Measurements from ENCODE around the gene NEK6.

DNA sequence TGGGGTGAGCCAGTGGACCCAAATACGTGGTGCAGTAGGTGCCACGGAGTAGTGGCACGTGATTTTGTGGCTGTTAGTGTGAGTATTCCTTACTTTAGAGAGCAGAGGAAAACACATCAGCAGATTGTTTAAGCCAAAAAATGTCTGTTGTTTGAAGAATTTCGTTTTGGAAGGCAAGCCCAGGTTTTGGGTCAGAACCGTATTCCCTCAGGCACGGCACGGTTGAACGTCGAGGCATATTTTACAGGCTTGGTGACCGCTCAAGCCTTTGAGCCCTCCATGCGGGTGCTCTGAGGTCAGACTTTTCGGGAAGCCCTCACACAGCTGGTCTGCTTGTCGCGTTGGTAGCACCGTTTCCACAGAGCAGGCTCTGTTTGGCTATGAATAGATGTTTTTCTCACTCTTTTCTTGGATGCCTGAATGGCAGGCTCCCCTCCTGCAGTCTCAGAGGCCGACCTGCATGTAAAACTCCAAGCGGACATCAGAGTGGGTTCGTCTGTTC, 27.2 kb downstream of the NEK6 start:
- TF ChIP-seq, protein P1, sequence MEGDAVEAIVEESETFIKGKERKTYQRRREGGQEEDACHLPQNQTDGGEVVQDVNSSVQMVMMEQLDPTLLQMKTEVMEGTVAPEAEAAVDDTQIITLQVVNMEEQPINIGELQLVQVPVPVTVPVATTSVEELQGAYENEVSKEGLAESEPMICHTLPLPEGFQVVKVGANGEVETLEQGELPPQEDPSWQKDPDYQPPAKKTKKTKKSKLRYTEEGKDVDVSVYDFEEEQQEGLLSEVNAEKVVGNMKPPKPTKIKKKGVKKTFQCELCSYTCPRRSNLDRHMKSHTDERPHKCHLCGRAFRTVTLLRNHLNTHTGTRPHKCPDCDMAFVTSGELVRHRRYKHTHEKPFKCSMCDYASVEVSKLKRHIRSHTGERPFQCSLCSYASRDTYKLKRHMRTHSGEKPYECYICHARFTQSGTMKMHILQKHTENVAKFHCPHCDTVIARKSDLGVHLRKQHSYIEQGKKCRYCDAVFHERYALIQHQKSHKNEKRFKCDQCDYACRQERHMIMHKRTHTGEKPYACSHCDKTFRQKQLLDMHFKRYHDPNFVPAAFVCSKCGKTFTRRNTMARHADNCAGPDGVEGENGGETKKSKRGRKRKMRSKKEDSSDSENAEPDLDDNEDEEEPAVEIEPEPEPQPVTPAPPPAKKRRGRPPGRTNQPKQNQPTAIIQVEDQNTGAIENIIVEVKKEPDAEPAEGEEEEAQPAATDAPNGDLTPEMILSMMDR (conservative IDR thresholded peaks at IDR 0.05; ENCODE audit: low read length) = no peak
- TF ChIP-seq EZH2phosphoT487 (IDR thresholded peaks at IDR 0.05; ENCODE audit: borderline replicate concordance, low read depth, low read length) = no peak
